Muscle layer of colon (tissue), 2 donors: ENCODE measurements around the gene ROS1.

ENCODE experiments used
- H3K27ac ChIP-seq: one replicate; pipeline ENCODE4 v1.7.0; 2013; ENCODE audit warnings: low read depth, mild to moderate bottlenecking, low read length, moderate library complexity
- H3K27me3 ChIP-seq, 2 donors: one replicate each; pipeline ENCODE4 v1.7.0; 2013; ENCODE audit warnings: low read length in 2 of 2, mild to moderate bottlenecking in 2 of 2; ENCODE audit not compliant: insufficient read depth in 2 of 2, control insufficient read depth in 1 of 2
- H3K36me3 ChIP-seq: one replicate; pipeline ENCODE4 v1.7.0; 2013; ENCODE audit warnings: mild to moderate bottlenecking, low read length; ENCODE audit not compliant: insufficient read depth
- H3K4me1 ChIP-seq: one replicate; pipeline ENCODE4 v1.7.0; 2013; ENCODE audit warnings: mild to moderate bottlenecking, low read length; ENCODE audit not compliant: insufficient read depth
- H3K4me3 ChIP-seq, 2 donors: one replicate each; pipeline ENCODE4 v1.7.0; 2013; ENCODE audit warnings: low read length in 2 of 2, low read depth in 1 of 2, mild to moderate bottlenecking in 1 of 2, moderate library complexity in 1 of 2
- H3K9ac ChIP-seq: one replicate; pipeline ENCODE4 v1.7.0; 2013; ENCODE audit warnings: low read length
- H3K9me3 ChIP-seq: one replicate; pipeline ENCODE4 v1.7.0; 2013; ENCODE audit warnings: mild to moderate bottlenecking, low read length
- donor health status: abdominal sarcoma.
- donor health status: Adenocarcinoma of cecum.

Gene ROS1

GRCh38 chr6:117304446-117304845 lies 121.3 kb downstream of the ROS1 start:
- Histone ChIP-seq H3K4me3 (no peak overlapping the region), H3K27me3 (no peaks in the 10 kb centered on the region), H3K36me3 (no peaks in the 10 kb centered on the region), H3K27ac (no peak overlapping the region), H3K9me3 (no peaks in the 10 kb centered on the region), H3K9ac (no peak overlapping the region), H3K4me1 (no peaks in the 10 kb centered on the region)

- Histone ChIP-seq H3K4me3 (no peak overlapping the region), H3K36me3 (no peaks in the 10 kb centered on the region), H3K9ac (no peak overlapping the region), H3K27me3 (no peaks in the 10 kb centered on the region), H3K27ac (no peak overlapping the region), H3K4me1 (no peaks in the 10 kb centered on the region), H3K9me3 (no peaks in the 10 kb centered on the region)
These were observed 122.4 kb downstream of the ROS1 start for GRCh38 chr6:117303323-117303722.

DNA sequence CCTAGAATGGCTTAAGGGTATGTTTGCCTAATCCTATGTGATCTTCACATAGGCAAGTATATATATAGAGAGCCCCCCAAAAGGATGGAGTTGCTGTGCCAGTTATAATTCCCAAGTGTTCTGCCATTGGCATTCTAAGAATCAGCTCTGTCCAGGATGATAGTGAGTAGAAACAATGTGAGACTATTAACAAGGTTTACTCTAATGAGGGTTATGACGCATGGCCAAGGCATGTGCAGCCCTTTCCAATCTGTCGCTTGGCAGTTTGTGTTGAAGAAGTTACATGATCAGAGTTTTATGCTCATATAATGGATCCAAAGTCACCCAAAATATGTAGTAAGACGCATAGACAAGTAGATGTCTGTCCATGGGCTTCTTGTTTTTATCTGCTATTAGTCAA lies 126.8 kb downstream of the ROS1 start:
- Histone ChIP-seq H3K9ac (no peak overlapping the region), H3K27me3 (no peaks in the 10 kb centered on the region), H3K4me3 (no peak overlapping the region), H3K36me3 (no peaks in the 10 kb centered on the region), H3K27ac (no peak overlapping the region), H3K9me3 (no peaks in the 10 kb centered on the region), H3K4me1 (no peaks in the 10 kb centered on the region)

GRCh38 chr6:117290173-117290846 lies 135.4 kb downstream of the ROS1 start:
- H3K4me1 ChIP-seq, result no peaks in the 10 kb centered on the region
- H3K4me3 ChIP-seq, result no peak overlapping the region

GRCh38 chr6:117288083-117288715 lies 137.5 kb downstream of the ROS1 start:
- Histone ChIP-seq H3K9me3 (no peaks in the 10 kb centered on the region), H3K4me1 (no peaks in the 10 kb centered on the region), H3K4me3 (no peak overlapping the region), H3K27me3 (peaks cover 0 to 7% of the 10 kb centered on the region in 2 donors), H3K9ac (no peak overlapping the region), H3K27ac (no peak overlapping the region), H3K36me3 (no peaks in the 10 kb centered on the region)

More at GRCh38 chr6:117290173-117290846, 135.4 kb downstream of the ROS1 start:
- H3K36me3 ChIP-seq, result no peaks in the 10 kb centered on the region
- H3K27ac ChIP-seq, result no peak overlapping the region
- H3K9me3 ChIP-seq, result no peaks in the 10 kb centered on the region
- peaks cover 0 to 7% of the 10 kb centered on the region in 2 donors for H3K27me3 ChIP-seq
- no peak overlapping the region for H3K9ac ChIP-seq

DNA sequence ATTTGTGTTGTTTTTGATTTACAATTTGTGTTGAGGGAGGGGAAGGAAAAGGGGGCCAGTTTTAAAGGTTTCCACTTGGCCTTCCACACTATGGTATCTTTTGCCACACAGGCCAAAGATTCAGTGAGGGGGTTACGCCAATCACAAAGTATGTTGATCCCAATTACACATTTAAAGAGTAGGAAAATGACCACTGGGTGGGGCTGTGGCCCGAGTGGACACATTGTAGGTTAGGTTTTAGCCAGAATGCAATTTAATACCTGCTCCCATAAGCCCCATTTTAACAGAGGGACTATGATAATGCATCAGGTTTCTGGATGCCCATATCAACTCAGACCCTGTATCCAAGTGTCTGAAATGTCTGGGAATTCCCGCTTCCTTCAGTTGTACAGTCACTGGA lies 144.8 kb downstream of the ROS1 start:
- H3K36me3 ChIP-seq, result no peaks in the 10 kb centered on the region
- H3K4me3 ChIP-seq, result no peak overlapping the region
- no peak overlapping the region for H3K9ac ChIP-seq
- H3K27me3 ChIP-seq, result no peaks in the 10 kb centered on the region
- no peak overlapping the region for H3K27ac ChIP-seq
- H3K9me3 ChIP-seq, result no peaks in the 10 kb centered on the region
- no peaks in the 10 kb centered on the region for H3K4me1 ChIP-seq

GRCh38 chr6:117276778-117277316 lies 148.9 kb downstream of the ROS1 start:
- Histone ChIP-seq H3K27me3 (peaks cover 6 to 14% of the 10 kb centered on the region in 2 donors), H3K4me1 (no peaks in the 10 kb centered on the region)

DNA sequence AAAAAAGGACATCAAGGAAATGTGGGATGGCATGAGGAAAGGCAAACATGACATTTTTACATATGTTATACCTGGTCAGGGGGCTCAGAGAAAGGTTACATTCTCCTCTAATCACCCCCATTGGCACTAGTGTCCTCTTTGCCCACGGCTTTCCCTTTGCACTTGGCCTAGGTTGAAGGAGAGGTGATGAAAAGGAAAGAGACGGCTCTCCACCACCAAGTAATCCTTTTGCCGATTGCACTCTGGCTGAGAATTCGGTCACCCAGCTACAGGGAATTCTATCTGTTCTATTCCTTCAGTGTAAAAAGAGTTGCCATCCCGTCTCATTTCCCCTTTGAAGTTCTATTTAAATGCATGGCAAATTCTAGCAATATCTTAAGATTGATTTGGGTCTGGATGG lies 150.0 kb downstream of the ROS1 start:
- no peaks in the 10 kb centered on the region for H3K4me1 ChIP-seq
- no peaks in the 10 kb centered on the region for H3K9me3 ChIP-seq
- H3K9ac ChIP-seq, result no peak overlapping the region
- no peak overlapping the region for H3K4me3 ChIP-seq
- H3K27ac ChIP-seq, result no peak overlapping the region
- peaks cover 11 to 25% of the 10 kb centered on the region in 2 donors for H3K27me3 ChIP-seq
- H3K36me3 ChIP-seq, result no peaks in the 10 kb centered on the region

More at GRCh38 chr6:117276778-117277316, 148.9 kb downstream of the ROS1 start:
- no peaks in the 10 kb centered on the region for H3K9me3 ChIP-seq
- H3K27ac ChIP-seq, result no peak overlapping the region
- H3K4me3 ChIP-seq, result no peak overlapping the region
- H3K36me3 ChIP-seq, result no peaks in the 10 kb centered on the region
- H3K9ac ChIP-seq, result no peak overlapping the region

GRCh38 chr6:117275205-117275604 lies 150.5 kb downstream of the ROS1 start:
- Histone ChIP-seq H3K4me3 (no peak overlapping the region), H3K36me3 (no peaks in the 10 kb centered on the region)

DNA sequence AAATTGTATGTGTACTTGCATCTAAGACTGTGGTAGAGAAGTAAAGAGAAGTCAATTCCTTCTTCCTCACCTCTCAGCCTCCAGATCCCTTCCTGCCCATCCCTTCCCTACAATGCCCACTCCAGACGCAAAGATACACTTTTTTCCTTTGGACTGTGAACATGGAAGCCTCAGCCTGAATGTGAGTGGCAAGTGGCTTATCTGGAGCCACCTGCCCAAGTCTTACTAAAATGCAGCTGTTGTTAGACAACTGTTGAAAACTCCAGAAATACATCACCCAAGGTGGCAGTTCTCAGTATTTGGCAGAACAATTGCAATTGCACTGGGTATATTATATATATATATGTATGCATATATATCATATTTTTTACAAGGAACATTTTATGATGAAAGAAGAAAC lies 152.9 kb downstream of the ROS1 start:
- Histone ChIP-seq H3K27ac (no peak overlapping the region), H3K4me3 (no peak overlapping the region), H3K27me3 (peaks cover 35 to 52% of the 10 kb centered on the region in 2 donors), H3K9ac (no peak overlapping the region), H3K36me3 (no peaks in the 10 kb centered on the region), H3K4me1 (peaks cover 8% of the 10 kb centered on the region), H3K9me3 (peaks cover 8% of the 10 kb centered on the region)

More at GRCh38 chr6:117275205-117275604, 150.5 kb downstream of the ROS1 start:
- no peak overlapping the region for H3K27ac ChIP-seq
- no peak overlapping the region for H3K9ac ChIP-seq
- peaks cover 12 to 29% of the 10 kb centered on the region in 2 donors for H3K27me3 ChIP-seq
- peaks cover under 1% of the 10 kb centered on the region for H3K4me1 ChIP-seq
- no peaks in the 10 kb centered on the region for H3K9me3 ChIP-seq

GRCh38 chr6:117272032-117272866 lies 153.5 kb downstream of the ROS1 start:
- H3K27me3 ChIP-seq, result peaks cover 41 to 59% of the 10 kb centered on the region in 2 donors
- no peak overlapping the region for H3K27ac ChIP-seq
- H3K9ac ChIP-seq, result no peak overlapping the region
- no peaks in the 10 kb centered on the region for H3K36me3 ChIP-seq
- peaks cover 8% of the 10 kb centered on the region for H3K4me1 ChIP-seq
- no peak overlapping the region for H3K4me3 ChIP-seq
- peaks cover 8% of the 10 kb centered on the region for H3K9me3 ChIP-seq
